GM12872 (cell line): ENCODE data around the gene MAD1L1.

Experiments
- CTCF ChIP-seq: IDR thresholded peaks from 3 replicates; pipeline ENCODE4 v1.5.1; 2011; ENCODE audit warnings: low read depth, mild to moderate bottlenecking, low read length, moderate library complexity; ENCODE audit not compliant: insufficient read depth

Gene MAD1L1

GRCh38 chr7:2225336-2225735 lies 7.4 kb downstream of the MAD1L1 start:
- TF ChIP-seq CTCF, result no peak

DNA sequence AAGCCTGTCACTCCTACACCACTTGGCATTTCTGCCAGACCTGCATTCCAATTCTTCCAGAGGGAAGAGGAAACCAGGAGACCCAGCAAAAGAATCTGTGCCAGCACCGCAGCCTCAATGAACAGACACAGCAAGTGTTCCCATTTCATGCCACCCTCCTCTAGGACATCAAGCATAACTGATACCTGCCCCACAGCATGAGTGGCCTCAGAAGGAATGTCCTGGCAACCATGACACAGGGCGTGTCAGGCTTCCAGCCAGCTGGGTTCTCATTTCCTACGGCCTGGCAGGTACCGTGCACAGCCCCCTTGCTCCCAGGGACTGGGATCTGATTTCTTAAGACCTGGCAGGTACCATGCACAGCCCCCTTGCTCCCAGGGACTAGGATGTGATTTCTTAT lies 7.8 kb downstream of the MAD1L1 start:
- TF ChIP-seq CTCF, result no peak

DNA sequence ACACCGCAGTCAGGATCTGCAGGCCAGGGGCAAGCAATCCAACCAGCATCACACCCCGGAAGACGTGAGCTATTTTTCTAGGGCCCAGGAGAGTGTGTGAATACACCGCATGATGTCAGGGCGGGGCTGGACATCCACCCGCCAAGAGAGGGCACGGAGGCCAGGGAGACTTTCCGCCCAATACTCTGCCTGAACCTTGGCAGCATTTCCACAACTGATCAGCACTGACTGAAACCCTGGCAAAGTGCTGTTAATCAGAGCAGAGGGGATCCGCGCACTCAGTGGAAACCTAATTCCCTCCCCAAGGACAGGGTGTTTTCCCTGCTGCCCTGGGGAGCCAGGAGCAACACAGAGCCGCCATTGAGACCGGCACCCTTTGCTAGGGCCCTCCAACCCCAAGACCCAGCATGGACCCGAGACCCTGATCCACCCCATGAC lies 8.2 kb downstream of the MAD1L1 start:
- TF ChIP-seq CTCF, result no peak

- no peak for TF ChIP-seq CTCF
Measured at GRCh38 chr7:2223321-2223720, 9.4 kb downstream of the MAD1L1 start.

GRCh38 chr7:2222516-2222915 lies 10.2 kb downstream of the MAD1L1 start:
- no peak for TF ChIP-seq CTCF

DNA sequence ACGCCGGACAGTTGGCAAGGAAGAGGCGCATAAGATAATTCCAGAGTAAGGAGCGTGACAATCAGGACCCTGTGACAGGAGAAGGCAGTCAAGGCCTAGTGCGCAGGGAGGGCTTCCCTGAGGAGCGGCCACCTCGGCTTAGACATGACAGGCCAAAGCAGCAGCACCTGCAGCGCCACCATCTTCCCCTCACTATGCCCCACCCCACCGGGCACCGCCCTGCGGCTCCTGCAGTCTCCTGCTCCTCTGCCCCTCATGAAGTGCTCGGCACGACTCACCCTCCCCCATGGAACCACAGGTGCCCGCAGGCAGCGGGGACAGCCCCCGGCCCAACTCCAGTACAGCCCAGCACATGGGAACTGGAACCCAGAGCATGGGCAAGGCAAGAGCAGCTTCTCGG lies 11.8 kb downstream of the MAD1L1 start:
- no peak for TF ChIP-seq CTCF

GRCh38 chr7:2220506-2220905 lies 12.2 kb downstream of the MAD1L1 start:
- no peak for TF ChIP-seq CTCF

DNA sequence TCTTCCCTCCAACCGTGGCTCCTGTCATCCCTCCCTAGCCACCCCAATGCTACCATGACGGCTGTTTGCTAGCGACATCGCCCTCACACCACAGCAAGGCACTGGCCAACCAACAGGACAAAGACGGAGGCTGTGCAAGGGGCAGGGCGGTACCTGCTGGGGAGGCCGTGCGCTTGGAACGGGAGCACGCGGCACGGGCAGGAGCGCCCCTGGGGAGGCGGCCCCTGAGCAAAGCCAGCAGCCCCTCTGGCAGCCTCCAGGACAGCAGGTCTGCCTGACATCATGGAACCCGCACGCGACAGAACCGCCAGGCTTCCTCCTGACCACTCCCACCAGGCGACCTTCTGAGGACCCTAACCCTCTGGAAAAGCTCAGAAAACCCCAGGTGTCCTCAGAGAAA lies 12.7 kb downstream of the MAD1L1 start:
- no peak for TF ChIP-seq CTCF
